NCI-H1694 treated with DMSO at 0.1 percent for 48 hours (cell line): Measurements from ENCODE around the gene HNRNPL.
"Not testable (repeated sequence)": the region's sequence is repeated elsewhere in the genome, so short reads cannot be mapped to it uniquely, and the experiment has no call there.

Experiments
- DNase-seq: peaks from one replicate; lab custom pipeline; 2025; lab: John Stamatoyannopoulos, UW

The HNRNPL gene

GRCh38 chr19:38849860-38850435, at the start of gene HNRNPL:
TSS of gene HNRNPL (minus strand) at chr19:38849986. CDS start at chr19:38849966, 20 bp downstream.
- peak; percentile 100 for DNase-seq

- DNase-seq = no peak
Measured at GRCh38 chr19:38898788-38899446, 49.1 kb upstream of the HNRNPL start.

DNA sequence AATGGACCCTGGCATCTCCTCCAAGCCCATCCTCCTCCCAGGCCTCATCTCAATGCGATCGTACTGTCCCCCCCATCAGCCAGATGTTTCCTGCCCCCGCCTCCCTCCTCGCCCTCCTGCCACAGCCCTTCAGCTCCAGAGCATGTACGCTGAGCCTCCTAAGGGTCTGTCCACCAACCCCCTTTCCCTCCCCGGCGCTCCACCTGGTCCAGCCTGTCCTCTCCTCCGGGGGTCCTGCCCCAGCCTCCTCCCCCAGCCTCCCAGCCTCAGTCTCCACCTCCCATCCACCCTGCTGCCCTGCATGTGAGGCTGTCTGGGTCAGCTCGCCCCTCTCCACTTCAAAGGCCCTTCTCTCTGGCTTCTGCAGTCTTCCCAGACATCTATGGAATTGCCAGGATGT, 45.2 kb upstream of the HNRNPL start:
- no peak for DNase-seq

DNA sequence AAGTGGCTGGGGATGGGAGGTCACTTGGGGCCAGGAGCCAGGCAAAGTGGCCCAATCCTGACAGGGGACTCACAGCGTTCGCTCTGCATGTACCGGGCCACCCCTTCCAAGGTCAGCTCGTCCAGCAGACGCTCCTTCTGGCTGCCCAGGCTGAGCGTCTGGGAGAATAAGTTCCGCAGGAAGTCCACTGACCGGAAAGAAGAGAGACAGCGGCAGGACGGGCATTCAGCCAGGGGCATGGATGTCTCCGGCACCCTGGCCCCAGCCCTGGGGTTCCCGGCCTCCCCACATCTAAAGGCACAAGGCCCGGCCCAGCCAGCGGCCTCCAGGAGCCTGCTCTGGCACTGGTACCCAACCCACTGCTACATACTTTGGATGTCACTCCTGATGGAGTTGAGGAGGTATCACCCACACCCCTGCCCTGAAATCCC, 43.6 kb upstream of the HNRNPL start:
- DNase-seq = no peak

DNA sequence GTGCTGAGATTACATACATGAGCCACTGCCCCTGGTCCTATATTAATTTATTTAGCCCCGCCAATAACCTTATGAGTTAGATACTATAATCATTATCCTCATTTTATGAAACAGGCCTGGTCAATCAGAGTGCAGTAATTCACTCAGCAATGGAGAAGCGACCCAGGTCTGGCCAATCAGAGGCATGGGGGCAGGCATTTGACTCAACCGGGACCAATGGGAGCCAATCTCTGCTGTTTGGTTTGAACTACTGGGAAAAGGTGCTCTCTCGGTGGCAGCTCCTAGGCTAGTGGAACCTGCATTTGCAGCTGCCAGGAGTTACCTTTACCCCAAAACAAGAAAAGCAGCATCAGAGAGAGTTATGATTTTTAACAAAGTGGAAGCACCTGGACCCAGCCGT, 43.1 kb upstream of the HNRNPL start:
- no peak for DNase-seq

DNA sequence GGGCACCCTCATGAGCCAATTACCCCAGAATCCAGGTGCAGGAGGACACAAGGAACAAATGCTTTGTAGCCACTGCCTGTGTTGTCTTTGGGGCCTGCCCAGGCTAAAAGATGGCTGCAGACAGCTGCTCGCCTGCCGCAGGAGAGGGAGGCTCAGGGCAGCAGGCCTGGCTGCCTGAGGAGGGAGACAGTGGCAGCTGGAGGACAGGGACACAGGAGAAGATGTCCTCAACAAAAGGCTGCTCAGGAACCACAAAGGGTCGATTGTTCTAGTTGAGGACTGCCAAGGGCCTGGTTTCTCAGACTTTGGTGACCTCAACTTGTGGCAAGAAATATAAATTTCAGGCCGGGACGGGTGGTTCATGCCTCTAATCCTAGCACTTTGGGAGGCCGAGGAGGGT, 42.0 kb upstream of the HNRNPL start:
- no peak for DNase-seq

DNA sequence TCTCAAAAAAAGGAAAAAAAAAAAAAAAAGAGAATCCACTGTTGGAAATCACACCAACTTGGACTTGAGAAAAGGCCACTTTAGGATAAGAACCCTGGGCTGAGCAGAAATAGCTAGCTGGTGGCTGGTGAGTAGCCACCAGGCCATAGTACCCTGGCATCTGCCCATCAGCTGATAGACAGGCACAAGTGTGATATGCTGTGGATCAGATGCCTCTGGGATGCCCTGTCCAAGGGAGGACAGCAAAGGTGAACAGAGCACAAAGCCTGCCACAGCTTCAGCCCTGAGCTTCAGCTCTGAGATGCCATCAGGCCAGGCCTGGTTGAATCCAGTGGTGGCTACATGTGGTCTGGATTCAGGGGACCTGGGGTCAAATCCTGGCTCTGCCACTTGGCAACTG, 40.9 kb upstream of the HNRNPL start:
- DNase-seq = no peak

- DNase-seq = no peak
Measured at GRCh38 chr19:38889803-38890202, 40.0 kb upstream of the HNRNPL start.

DNA sequence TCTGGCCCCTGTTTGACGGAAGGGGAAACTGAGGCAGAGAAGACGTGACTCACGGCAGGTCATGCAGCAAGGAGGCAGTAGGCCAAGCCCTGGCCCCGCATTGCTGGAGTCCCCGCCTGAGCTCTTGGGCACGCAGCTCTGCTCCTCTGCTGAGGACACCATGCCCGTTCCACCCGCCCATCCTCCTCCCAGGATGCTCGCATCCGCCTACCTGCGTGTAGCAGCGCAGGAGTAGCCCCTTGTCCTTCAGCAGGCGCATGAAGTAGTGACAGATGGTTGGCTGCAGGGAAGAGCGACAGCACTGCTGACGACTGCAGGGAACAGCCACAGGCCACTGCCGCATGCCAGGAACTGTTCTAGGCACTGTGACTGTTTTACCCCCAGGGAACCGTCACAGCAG, 39.1 kb upstream of the HNRNPL start:
- no peak for DNase-seq

GRCh38 chr19:38884691-38885090, 34.9 kb upstream of the HNRNPL start:
- not testable (repeated sequence) for DNase-seq

DNA sequence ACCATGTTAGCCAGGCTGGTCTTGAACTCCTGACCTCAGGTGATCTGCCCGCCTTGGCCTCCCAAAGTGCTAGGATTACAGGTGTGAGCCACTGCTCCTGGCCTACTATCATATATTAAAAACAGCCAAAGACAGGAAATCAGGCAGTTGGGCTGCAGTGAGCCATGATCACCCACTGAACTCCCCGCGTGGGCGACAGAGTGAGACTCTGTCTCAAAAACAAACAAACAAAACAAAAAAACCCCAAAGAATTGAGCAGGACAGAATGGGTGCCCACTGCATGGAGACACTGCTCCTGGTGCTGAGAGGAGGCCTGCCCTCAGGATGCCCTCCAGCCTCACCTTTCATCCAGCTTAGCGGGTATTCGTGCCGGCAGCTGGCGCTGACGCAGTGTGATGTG, 33.5 kb upstream of the HNRNPL start:
- DNase-seq = no peak

- DNase-seq = no peak
Measured at GRCh38 chr19:38880882-38881609, 31.3 kb upstream of the HNRNPL start.

- DNase-seq = no peak
Measured at GRCh38 chr19:38880076-38880881, 30.5 kb upstream of the HNRNPL start.

- no peak for DNase-seq
Measured at GRCh38 chr19:38879400-38879751, 29.6 kb upstream of the HNRNPL start.

- DNase-seq = no peak
Measured at GRCh38 chr19:38878575-38879399, 29.0 kb upstream of the HNRNPL start.

- no peak for DNase-seq
Measured at GRCh38 chr19:38877781-38878574, 28.2 kb upstream of the HNRNPL start, which contains the start of gene RINL. TSS of gene RINL (minus strand) at chr19:38878275. CDS start at chr19:38876742, 1,533 bp downstream.

DNA sequence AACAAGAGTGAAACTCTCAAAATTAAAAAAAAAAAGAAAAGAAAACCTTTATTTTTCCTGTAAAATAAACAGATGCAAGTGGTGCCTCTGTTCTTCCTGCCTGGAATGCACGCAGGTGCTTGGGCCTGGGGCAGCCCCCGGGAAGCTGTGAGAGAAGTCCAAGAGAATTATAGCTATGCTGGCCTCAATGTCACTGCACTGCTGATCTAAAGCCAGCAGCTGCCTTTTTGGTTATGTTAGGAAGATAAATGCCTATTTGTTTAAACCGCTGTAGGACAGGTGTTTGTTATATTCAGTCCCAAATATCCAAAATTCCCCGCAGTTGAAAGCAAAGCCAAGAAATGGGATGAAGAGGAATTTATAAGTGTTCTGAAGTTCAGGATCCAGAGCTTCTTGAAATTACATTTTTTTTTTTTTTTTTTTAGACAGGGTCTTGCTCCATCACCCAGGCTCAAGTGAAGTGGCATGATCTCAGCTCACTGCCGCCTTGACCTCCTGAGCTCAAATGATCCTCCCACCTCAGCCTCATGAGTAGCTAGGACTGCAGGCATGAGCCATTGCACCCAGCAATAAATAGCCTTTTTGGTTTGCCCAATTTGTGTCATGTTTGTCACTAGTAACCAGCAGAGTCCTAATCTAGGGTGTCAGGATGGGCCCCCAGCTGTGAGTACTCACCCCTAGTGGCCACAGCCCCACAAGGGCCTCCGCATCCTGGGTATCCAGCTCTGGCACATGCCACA, 26.0 kb upstream of the HNRNPL start:
- no peak for DNase-seq

DNA sequence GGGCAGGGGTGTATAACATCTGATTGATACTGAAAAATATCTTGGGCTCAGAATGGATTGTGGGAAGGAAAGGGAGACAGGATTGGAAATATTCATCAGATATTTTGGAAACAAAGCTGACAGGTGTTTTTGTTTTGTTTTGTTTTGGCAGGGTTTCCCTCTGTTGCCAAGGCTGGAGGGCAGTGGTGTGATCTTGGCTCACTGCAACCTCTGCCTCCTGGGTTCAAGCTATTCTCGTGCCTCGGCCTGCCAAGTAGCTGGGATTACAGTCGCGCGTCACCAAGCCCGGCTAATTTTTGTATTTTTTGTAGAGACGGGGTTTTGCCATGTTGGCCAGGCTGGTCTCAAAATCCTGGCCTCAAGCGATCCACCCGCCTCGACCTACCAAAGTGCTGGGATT, 23.6 kb upstream of the HNRNPL start:
- DNase-seq = not testable (repeated sequence)

DNA sequence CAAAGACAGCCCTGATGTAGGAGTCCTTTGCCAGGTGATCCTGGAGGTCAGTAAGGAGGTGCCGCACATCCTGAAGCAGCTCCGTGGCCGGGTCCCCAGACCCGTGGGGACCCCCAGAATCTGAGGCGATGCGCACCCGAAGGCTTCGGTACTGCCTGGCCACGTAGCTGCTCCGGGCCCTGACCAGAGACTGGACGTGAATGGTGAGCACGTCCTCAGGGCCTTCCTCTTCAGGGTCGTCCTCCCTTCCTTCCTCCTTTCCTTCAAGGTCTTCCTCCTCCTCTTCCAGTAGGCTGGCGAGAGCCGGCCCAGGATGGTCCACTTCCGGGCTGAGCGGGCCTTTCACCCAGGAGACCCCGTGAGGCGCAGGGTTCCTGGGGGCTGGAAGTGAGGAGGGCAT, 20.8 kb upstream of the HNRNPL start:
- DNase-seq = no peak
